ENCODE measurements around the gene KLK11.

Gene KLK11

GRCh38 chr19:51064534-51065220 is 38.3 kb upstream of the KLK11 start, which contains the start of gene KLK13:
Gene KLK13 (minus strand): TSS chr19:51065092. CDS start chr19:51065067, 25 bp downstream.
- H3K4me3 ChIP-seq (ENCODE audit: low read depth, low read length) = no peak within 1 kb of the TSS
- no peak for DNase-seq (ENCODE audit: low read depth)
- no peak for TF ChIP-seq CTCF (IDR thresholded peaks at IDR 0.05; ENCODE audit: low read depth, low read length, missing control alignments)

GRCh38 chr19:51063664-51064063 is 37.2 kb upstream of the KLK11 start:
- H3K4me3 ChIP-seq (ENCODE audit: low read depth, low read length) = no peak overlapping the region
- no peak for TF ChIP-seq CTCF (IDR thresholded peaks at IDR 0.05; ENCODE audit: low read depth, low read length, missing control alignments)
- no peak for DNase-seq (ENCODE audit: low read depth)

- no peak for DNase-seq (ENCODE audit: low read depth)
- no peak for TF ChIP-seq CTCF (IDR thresholded peaks at IDR 0.05; ENCODE audit: low read depth, low read length, missing control alignments)
- no peak overlapping the region for H3K4me3 ChIP-seq (ENCODE audit: low read depth, low read length)
Observed at GRCh38 chr19:51060973-51061372, 34.6 kb upstream of the KLK11 start.

- DNase-seq (ENCODE audit: low read depth) = no peak
- no peak for TF ChIP-seq CTCF (IDR thresholded peaks at IDR 0.05; ENCODE audit: low read depth, low read length, missing control alignments)
- no peak overlapping the region for H3K4me3 ChIP-seq (ENCODE audit: low read depth, low read length)
Observed at GRCh38 chr19:51060336-51060735, 33.9 kb upstream of the KLK11 start.

- no peak overlapping the region for H3K4me3 ChIP-seq (ENCODE audit: low read depth, low read length)
- no peak for TF ChIP-seq CTCF (IDR thresholded peaks at IDR 0.05; ENCODE audit: low read depth, low read length, missing control alignments)
- DNase-seq (ENCODE audit: low read depth) = no peak
Observed at GRCh38 chr19:51059715-51060114, 33.3 kb upstream of the KLK11 start.

GRCh38 chr19:51055866-51056265 is 29.4 kb upstream of the KLK11 start:
- no peak overlapping the region for H3K4me3 ChIP-seq (ENCODE audit: low read depth, low read length)
- TF ChIP-seq CTCF (IDR thresholded peaks at IDR 0.05; ENCODE audit: low read depth, low read length, missing control alignments) = no peak
- no peak for DNase-seq (ENCODE audit: low read depth)

GRCh38 chr19:51047031-51047335 is 20.6 kb upstream of the KLK11 start:
- no peak for TF ChIP-seq CTCF (IDR thresholded peaks at IDR 0.05; ENCODE audit: low read depth, low read length, missing control alignments)
- H3K4me3 ChIP-seq (ENCODE audit: low read depth, low read length) = no peak overlapping the region
- no peak for DNase-seq (ENCODE audit: low read depth)

All from GM12864 (cell line).